Measurements from ENCODE around the gene RAPGEF5.

Gene RAPGEF5

DNA sequence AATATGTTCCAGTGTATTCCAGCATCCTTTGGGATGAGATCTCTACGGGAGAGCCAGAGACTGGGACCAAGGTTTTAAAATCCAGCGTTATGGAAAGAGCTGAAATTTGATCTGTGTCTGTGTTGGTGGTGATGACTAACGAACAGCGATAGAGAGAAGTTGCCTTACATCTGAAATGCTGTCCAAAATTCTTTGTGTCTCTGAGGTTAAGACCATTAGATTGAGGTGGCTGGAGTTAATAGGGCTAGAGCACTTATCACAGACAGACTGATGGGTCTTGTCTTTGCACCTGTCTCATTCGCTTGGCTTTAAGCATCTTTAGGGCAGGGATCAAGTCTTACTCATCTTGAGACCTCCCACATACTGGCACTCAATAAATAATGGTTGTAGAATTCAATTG is 41.0 kb upstream of the RAPGEF5 start:
- Histone ChIP-seq H3K27me3 (ENCODE audit: insufficient read depth, poor library complexity, severe bottlenecking) (no peaks in the 10 kb centered on the region), H3K36me3 (ENCODE audit: low read depth) (no peaks in the 10 kb centered on the region), H3K4me1 (ENCODE audit: insufficient read depth, poor library complexity, severe bottlenecking) (peaks cover 7% of the 10 kb centered on the region), H3K27ac (ENCODE audit: poor library complexity, severe bottlenecking) (no peak overlapping the region), H3K4me3 (ENCODE audit: severe bottlenecking) (no peak overlapping the region), H3K9me3 (ENCODE audit: severe bottlenecking) (no peaks in the 10 kb centered on the region)
- ATAC-seq (ENCODE audit: low read depth) (no peak), DNase-seq (ENCODE audit: low spot score) (no peak)
- TF ChIP-seq, protein P1, sequence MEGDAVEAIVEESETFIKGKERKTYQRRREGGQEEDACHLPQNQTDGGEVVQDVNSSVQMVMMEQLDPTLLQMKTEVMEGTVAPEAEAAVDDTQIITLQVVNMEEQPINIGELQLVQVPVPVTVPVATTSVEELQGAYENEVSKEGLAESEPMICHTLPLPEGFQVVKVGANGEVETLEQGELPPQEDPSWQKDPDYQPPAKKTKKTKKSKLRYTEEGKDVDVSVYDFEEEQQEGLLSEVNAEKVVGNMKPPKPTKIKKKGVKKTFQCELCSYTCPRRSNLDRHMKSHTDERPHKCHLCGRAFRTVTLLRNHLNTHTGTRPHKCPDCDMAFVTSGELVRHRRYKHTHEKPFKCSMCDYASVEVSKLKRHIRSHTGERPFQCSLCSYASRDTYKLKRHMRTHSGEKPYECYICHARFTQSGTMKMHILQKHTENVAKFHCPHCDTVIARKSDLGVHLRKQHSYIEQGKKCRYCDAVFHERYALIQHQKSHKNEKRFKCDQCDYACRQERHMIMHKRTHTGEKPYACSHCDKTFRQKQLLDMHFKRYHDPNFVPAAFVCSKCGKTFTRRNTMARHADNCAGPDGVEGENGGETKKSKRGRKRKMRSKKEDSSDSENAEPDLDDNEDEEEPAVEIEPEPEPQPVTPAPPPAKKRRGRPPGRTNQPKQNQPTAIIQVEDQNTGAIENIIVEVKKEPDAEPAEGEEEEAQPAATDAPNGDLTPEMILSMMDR (IDR thresholded peaks at IDR 0.05; ENCODE audit: poor library complexity, severe bottlenecking), result no peak

DNA sequence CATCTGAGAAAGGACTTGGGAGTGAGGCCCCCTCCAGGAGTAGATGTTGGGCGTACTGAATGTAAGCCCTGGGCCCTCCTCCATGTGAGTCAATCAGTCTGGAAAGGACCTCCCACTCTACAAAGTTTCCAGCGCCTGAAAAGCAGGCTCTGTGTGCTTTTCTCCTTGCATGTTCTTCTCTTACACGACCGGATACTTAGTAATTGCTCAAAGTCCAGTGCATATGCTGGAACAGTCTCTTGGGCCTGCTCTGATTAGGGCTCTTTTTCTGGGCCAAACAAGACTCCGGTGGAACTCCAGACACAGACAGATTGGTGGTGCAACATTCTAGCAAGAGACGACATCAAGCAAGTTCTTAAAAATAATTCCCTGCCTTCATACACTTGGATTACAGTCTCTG is 38.3 kb upstream of the RAPGEF5 start:
- TF ChIP-seq, protein P1 (IDR thresholded peaks at IDR 0.05; ENCODE audit: poor library complexity, severe bottlenecking), result no peak
- Histone ChIP-seq H3K27me3 (ENCODE audit: insufficient read depth, poor library complexity, severe bottlenecking) (no peaks in the 10 kb centered on the region), H3K4me1 (ENCODE audit: insufficient read depth, poor library complexity, severe bottlenecking) (no peaks in the 10 kb centered on the region), H3K36me3 (ENCODE audit: low read depth) (no peaks in the 10 kb centered on the region), H3K4me3 (ENCODE audit: severe bottlenecking) (no peak overlapping the region), H3K9me3 (ENCODE audit: severe bottlenecking) (no peaks in the 10 kb centered on the region), H3K27ac (ENCODE audit: poor library complexity, severe bottlenecking) (no peak overlapping the region)
- DNase-seq (ENCODE audit: low spot score), result no peak
- ATAC-seq (ENCODE audit: low read depth), result no peak

DNA sequence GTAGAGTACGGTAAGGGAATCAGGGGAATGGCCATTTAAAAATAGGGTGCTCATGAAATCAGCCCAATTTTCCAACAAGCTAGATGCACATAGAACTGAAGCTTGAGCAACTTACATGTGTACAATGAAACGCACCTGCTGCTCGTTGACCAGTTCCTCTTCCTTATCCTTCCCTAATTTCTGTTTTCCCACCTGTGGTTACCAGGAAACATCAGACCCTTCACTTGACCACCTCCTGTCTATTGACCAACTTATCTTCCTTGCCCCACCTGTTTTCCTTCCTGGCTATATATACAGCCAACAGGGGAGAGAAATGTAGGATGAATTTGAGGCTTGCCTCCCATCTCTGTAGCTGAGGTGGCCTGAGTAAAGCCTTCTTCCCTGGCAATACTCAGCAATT is 37.8 kb upstream of the RAPGEF5 start:
- Histone ChIP-seq H3K4me1 (ENCODE audit: insufficient read depth, poor library complexity, severe bottlenecking) (no peaks in the 10 kb centered on the region), H3K36me3 (ENCODE audit: low read depth) (no peaks in the 10 kb centered on the region), H3K9me3 (ENCODE audit: severe bottlenecking) (no peaks in the 10 kb centered on the region), H3K4me3 (ENCODE audit: severe bottlenecking) (no peak overlapping the region), H3K27ac (ENCODE audit: poor library complexity, severe bottlenecking) (no peak overlapping the region), H3K27me3 (ENCODE audit: insufficient read depth, poor library complexity, severe bottlenecking) (no peaks in the 10 kb centered on the region)
- TF ChIP-seq, protein P1 (IDR thresholded peaks at IDR 0.05; ENCODE audit: poor library complexity, severe bottlenecking), result no peak
- DNase-seq (ENCODE audit: low spot score), result no peak
- ATAC-seq (ENCODE audit: low read depth), result no peak

DNA sequence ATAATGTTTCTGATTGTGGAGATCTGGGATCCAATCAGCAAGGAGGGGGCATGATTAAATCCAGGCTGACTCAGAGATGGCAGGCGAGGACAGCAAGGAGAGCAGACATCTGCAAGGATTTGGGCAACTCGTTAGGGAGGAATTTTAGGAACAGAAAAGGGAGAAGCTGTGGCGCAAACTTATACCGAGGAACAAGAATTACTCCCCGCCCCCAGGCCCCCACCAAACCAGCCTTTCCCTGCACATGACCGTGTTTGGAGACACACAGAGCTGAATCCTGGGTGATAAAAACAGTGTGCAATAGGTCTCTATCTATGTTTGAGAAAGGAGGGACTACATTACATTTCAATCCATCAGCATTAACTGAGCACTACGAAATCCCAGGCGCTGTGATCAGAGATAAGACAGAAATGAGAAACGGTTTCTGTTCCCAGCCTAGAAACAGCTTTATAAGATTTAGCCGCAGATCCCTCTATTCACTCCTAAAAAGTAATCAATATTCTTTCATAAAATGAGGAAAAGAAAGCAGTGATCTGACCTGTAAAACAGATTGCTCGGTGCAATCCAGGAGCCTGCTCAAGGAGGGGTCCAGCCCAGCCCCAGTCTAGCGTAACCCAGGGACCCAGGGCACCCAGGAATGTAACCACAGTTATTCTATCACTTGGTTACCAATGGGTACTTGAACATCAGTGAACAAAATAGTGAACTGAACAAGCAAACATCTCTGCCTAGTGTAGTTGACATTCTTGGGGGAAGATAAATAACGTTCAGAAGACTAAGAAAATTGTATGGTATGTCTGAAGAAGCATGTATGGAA is 37.2 kb upstream of the RAPGEF5 start:
- H3K36me3 ChIP-seq (ENCODE audit: low read depth), result no peaks in the 10 kb centered on the region
- H3K4me1 ChIP-seq (ENCODE audit: insufficient read depth, poor library complexity, severe bottlenecking), result no peaks in the 10 kb centered on the region
- no peak overlapping the region for H3K27ac ChIP-seq (ENCODE audit: poor library complexity, severe bottlenecking)
- no peaks in the 10 kb centered on the region for H3K27me3 ChIP-seq (ENCODE audit: insufficient read depth, poor library complexity, severe bottlenecking)
- DNase-seq (ENCODE audit: low spot score) (no peak), ATAC-seq (ENCODE audit: low read depth) (no peak)
- H3K9me3 ChIP-seq (ENCODE audit: severe bottlenecking), result no peaks in the 10 kb centered on the region
- TF ChIP-seq, protein P1 (IDR thresholded peaks at IDR 0.05; ENCODE audit: poor library complexity, severe bottlenecking), result no peak
- H3K4me3 ChIP-seq (ENCODE audit: severe bottlenecking), result no peak overlapping the region

DNA sequence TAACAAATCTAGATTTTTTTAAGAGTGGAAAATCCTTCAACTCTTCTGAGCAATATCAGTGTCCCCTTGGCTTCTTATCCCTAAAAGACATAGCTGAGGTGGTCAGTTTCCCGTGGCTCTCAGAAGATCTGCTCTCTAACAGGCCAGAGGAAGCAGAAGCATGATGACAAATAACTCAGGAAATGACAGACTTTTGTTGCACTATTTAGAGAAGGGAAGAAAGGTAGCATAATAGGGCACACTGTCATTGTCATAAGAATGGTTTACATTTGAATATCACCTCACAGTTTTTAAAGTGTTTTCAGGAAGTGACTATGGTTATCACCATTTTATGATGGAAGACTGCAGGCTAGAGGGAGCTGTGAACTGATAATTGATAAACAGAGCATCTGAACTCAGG is 33.6 kb upstream of the RAPGEF5 start:
- H3K27me3 ChIP-seq (ENCODE audit: insufficient read depth, poor library complexity, severe bottlenecking), result no peaks in the 10 kb centered on the region
- no peaks in the 10 kb centered on the region for H3K9me3 ChIP-seq (ENCODE audit: severe bottlenecking)
- TF ChIP-seq, protein P1 (IDR thresholded peaks at IDR 0.05; ENCODE audit: poor library complexity, severe bottlenecking), result no peak
- H3K36me3 ChIP-seq (ENCODE audit: low read depth), result no peaks in the 10 kb centered on the region
- no peak overlapping the region for H3K27ac ChIP-seq (ENCODE audit: poor library complexity, severe bottlenecking)
- DNase-seq (ENCODE audit: low spot score) (no peak), ATAC-seq (ENCODE audit: low read depth) (no peak)
- no peak overlapping the region for H3K4me3 ChIP-seq (ENCODE audit: severe bottlenecking)
- no peaks in the 10 kb centered on the region for H3K4me1 ChIP-seq (ENCODE audit: insufficient read depth, poor library complexity, severe bottlenecking)

All from RWPE2 (cell line).